Cerebellar cortex (tissue), 1 donor: ENCODE results near the gene OR5AU1.

Experiments used
- DNase-seq: peaks from one replicate; pipeline ENCODE4 v3.0.0-alpha.2; 2015; ENCODE audit warnings: low spot score

Gene OR5AU1

DNA sequence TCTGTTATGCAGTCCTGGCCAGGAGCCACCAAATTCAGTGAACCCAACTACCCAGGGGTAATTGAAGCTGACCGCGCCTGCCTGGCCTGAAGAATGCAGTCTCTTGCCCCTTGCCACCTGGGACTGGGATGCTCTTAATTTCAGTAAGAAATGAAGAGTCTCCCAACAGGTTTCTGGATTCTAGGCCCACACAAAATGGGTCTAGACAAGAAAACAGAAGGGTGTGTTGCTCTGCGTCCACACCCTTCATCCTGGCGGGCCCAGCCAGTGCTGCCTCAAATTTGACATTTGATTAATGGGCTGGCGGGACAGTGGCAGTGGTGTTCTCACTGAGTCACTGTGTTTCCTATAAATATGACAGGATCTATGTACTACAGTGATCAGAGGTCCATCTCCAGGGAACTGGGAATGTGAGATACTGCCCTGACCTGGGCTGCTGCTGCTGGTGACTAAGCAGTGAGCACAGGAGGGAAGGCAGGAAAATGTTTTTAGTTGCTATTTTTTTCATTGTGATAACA is 48.5 kb downstream of the OR5AU1 start:
- no peak for DNase-seq

- DNase-seq = peak; percentile 93
These were observed 49.2 kb downstream of the OR5AU1 start for GRCh38 chr14:21106498-21107282.

DNA sequence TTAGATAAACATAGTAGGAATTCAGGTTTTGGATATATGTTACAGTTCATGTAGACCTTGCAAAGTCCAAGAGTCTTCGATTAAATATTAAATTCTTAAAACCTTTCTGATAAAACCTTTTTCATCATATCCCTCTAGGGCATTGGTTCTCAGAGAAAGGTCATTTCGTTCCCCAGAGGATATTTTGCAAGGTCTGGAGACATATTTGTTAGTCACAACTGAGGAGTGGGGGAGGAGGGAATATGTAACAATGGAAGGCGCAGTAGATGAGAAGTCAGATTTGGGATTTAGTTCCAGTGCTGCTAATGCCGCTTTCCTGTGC is 49.7 kb downstream of the OR5AU1 start:
- no peak for DNase-seq

DNA sequence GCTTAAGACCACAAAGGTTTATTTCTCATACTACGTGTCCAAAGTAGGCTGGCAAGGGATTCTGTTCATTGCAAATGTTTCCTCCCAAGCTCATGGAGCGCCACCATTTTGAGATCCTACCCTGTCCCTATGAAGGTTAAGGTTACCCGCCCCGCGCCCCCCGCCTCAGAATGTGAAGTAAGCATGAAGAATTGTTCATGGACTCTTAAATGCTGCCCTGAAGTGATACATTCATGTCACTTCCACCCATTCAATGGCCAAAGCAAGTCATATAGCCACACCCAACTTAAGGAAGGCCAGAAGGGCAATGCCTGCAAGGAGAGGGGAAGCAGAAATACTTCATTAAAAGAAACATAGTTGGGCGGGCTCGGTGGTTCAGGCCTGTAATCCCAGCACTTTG is 50.8 kb downstream of the OR5AU1 start:
- DNase-seq = no peak
